ENCODE measurements around the gene MS4A6E.

Gene MS4A6E

DNA sequence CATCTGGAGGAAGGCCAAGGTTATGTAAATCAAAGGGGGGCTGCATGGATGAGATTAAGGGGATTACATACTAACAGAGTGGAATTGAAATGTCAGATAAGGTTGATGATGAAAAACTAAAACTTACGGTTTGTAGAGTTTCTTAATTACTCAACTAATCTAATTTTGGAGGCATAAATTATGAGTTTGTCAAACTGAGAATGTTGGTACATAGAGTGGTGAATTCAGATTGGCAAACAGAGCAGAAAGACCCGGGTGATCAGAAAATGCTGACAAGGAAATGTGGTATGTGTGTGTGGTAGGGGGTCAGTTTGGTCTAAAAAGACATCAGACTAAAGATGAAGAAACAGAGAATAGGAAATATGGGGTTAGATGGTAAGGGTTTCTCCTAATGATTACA is 11.0 kb downstream of the MS4A6E start:
- TF ChIP-seq ZFX (IDR thresholded peaks at IDR 0.05; ENCODE audit: borderline replicate concordance): no peak
- TF ChIP-seq, protein P1, sequence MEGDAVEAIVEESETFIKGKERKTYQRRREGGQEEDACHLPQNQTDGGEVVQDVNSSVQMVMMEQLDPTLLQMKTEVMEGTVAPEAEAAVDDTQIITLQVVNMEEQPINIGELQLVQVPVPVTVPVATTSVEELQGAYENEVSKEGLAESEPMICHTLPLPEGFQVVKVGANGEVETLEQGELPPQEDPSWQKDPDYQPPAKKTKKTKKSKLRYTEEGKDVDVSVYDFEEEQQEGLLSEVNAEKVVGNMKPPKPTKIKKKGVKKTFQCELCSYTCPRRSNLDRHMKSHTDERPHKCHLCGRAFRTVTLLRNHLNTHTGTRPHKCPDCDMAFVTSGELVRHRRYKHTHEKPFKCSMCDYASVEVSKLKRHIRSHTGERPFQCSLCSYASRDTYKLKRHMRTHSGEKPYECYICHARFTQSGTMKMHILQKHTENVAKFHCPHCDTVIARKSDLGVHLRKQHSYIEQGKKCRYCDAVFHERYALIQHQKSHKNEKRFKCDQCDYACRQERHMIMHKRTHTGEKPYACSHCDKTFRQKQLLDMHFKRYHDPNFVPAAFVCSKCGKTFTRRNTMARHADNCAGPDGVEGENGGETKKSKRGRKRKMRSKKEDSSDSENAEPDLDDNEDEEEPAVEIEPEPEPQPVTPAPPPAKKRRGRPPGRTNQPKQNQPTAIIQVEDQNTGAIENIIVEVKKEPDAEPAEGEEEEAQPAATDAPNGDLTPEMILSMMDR (IDR thresholded peaks at IDR 0.05): no peak
- H3K27ac ChIP-seq: no peak overlapping the region

DNA sequence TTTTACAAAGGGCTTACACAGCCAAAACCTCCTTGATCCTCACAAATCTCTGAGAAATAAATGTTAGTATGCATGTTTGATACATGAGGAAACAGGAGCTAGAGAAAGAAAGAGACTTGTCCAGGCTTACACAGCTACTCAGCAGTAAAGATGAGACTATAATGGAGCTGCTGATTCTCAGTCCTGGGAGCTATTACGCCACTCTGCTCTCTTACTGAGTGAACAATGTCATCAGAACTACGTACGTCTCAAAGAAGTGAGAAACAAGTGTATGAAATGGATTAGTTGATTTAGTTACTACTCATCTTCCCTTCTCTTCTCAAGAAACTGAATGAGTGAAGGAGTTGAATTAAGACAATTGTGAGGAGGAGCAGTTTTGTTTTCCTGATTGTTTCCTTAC is 12.3 kb downstream of the MS4A6E start:
- TF ChIP-seq, protein P1 (IDR thresholded peaks at IDR 0.05): no peak
- no peak for TF ChIP-seq ZFX (IDR thresholded peaks at IDR 0.05; ENCODE audit: borderline replicate concordance)
- H3K27ac ChIP-seq: no peak overlapping the region

DNA sequence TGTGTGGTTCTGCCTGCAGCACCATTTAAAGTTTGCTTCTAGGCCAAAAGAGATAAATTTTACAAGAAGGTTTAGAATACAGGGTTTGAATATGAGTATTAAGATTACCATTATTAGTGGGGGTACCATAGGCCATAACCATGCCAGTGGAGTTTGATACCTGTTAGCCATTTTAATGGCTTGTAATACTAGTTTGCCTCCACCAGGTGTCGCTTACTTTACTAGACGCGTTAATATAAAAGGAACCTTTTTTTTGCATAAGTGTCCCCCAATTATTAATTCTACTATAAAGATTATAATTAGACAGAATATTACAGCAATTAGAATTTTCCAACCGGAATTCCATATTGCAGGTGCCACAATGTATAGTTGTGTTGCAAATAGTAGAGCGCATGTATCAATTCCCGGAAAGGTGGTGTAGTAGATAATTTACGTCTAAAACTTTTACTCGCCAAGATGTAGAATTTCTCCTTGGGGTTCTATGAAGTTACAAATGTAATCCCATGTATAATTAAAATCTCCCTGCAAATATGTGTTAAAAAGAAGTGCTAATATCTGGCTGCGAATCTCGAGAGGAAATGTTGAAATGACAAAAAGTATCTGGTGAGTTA is 16.1 kb downstream of the MS4A6E start:
- TF ChIP-seq ZFX (IDR thresholded peaks at IDR 0.05; ENCODE audit: borderline replicate concordance): no peak
- TF ChIP-seq, protein P1 (IDR thresholded peaks at IDR 0.05): peak; percentile 78
- no peak overlapping the region for H3K27ac ChIP-seq

DNA sequence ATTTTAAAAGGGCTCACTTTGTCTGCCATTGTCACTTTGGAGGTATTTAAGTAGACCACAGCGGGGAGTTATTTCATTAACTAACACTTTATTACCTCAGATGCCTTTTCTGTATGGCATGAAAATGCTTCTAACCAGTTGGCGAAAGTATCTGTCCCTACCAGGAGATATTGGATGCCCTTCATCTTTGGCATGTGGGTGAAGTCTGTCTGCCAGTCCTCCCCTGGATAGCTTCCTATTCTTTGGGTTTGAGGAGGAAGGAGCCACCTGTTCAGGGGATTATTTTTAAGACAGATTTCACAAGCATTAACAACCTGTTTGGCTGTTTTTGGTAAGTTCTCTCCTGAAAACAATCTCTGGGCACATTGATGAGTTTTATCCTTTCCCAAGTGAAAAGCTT is 17.1 kb downstream of the MS4A6E start:
- no peak overlapping the region for H3K27ac ChIP-seq
- TF ChIP-seq ZFX (IDR thresholded peaks at IDR 0.05; ENCODE audit: borderline replicate concordance): no peak
- TF ChIP-seq, protein P1 (IDR thresholded peaks at IDR 0.05): no peak

DNA sequence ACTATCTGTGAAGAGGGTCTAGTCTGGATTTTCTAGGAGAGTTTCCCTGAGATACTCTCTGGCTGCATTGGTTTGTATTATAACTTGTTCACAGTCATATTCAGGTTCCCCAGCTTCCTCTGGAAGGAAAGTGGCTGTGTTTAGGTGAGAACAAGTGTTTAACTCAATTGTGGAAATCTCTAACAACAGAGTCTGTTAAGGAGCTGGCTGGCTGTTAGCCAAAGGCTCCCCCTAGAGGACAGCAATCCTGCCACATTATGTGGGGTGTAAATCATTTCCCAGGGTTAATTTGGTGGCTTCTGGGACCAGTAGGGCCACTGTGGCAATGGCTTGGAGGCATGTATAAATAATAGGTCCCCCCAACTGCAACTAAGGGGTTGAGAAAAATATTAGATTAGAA is 18.4 kb downstream of the MS4A6E start:
- no peak for TF ChIP-seq ZFX (IDR thresholded peaks at IDR 0.05; ENCODE audit: borderline replicate concordance)
- TF ChIP-seq, protein P1 (IDR thresholded peaks at IDR 0.05): peak; percentile 43

DNA sequence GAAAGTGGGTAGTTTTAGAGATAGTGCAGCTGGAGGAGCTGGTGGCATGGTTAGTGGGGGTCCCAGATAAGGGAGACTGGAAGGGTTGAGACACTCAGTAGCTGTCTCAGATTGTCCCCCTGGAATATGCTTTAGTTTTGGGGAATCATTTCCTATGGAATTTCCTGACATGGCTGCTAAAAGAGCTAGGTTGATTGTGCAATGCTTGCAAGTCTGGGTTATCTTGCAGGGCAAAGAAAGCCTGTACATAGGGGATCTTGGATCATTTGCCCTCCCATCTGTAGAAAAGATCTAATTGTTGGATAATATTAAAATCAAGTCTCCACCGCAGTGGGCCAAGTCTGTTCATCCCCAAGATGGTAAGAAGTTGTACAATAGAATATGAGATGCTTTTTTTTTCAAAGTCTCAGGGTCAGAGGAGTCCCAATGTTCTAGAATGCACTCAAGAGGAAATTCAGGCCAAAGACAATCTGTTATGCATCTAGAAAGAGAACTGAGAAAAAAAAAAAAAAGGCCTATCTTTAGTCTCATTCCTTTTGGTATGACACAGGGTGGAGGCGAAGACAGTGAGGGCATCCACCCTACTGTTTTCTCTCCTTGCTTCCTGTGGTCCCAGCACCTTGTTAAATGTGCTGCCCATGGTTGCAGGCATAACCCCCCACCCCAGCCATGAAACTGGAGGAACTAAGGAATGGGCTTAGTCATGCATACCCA is 20.2 kb downstream of the MS4A6E start:
- no peak overlapping the region for H3K27ac ChIP-seq
- TF ChIP-seq, protein P1 (IDR thresholded peaks at IDR 0.05): no peak
- TF ChIP-seq ZFX (IDR thresholded peaks at IDR 0.05; ENCODE audit: borderline replicate concordance): no peak

More for the DNA sequence above, 18.4 kb downstream of the MS4A6E start:
- no peak overlapping the region for H3K27ac ChIP-seq

DNA sequence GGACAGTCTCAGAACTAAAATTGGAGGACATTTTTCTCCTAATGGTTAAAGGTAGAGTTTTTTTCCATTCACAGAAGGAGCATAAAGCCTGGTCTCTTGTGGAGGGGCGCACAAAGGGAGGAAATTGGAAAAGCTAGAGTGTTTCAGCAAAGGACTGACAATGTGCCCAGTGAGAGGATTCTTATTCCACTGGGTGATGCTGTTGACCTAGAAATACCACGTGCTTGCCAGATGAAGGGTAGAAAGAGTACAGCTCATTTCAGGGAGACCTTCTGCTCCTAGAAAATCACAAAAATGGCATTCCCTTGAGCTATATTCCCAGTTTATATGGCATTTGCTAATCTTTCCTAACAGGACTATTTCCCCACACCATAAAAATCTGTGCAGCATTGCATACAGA is 21.1 kb downstream of the MS4A6E start:
- no peak for TF ChIP-seq ZFX (IDR thresholded peaks at IDR 0.05; ENCODE audit: borderline replicate concordance)
- TF ChIP-seq, protein P1 (IDR thresholded peaks at IDR 0.05): no peak
- no peak overlapping the region for H3K27ac ChIP-seq

All from 22Rv1 (cell line).